Measurements from ENCODE around the gene STAT5A. TPM values are rescaled to one million over a fixed set of nuclear protein-coding genes. Genes with fewer than 3 reads are reported as not detected.
A peak's percentile ranks its signal among the peaks of the same experiment; 100 is the strongest.

Gene STAT5A
- polyA plus RNA-seq, 1 donor (not counting 4 experiments of a cell fraction or from before 2014, with no cell fraction given): 0.51 TPM

- Histone ChIP-seq H3K27ac (ENCODE audit: control insufficient read depth, insufficient read depth, low read length) (no peak overlapping the region), H3K27me3 (ENCODE audit: control insufficient read depth, extremely low read depth, insufficient read depth, low read length) (peaks cover 29% of the 10 kb centered on the region), H4K20me1 (ENCODE audit: control insufficient read depth, extremely low read depth, insufficient read depth, low read length) (no peaks in the 10 kb centered on the region), H3K4me1 (ENCODE audit: control insufficient read depth, extremely low read depth, insufficient read depth, low read length) (peaks cover 14% of the 10 kb centered on the region), H3K9me1 (ENCODE audit: control insufficient read depth, extremely low read depth, insufficient read depth, low read length) (no peaks in the 10 kb centered on the region), H3K4me3 (ENCODE audit: control insufficient read depth in 2 of 3, extremely low read depth in 1 of 3, insufficient read depth in 2 of 3, low read depth in 1 of 3, low read length in 3 of 3) (peak overlapping the region in 2 of 3 experiments; percentile 41 to 54), H3K79me2 (ENCODE audit: control insufficient read depth, insufficient read depth, low read length) (no peaks in the 10 kb centered on the region), H3K4me2 (ENCODE audit: control insufficient read depth, extremely low read depth, insufficient read depth, low read depth, low read length) (peak overlapping the region; percentile 66), H3K36me3 (ENCODE audit: control insufficient read depth in 2 of 2, extremely low read depth in 1 of 2, insufficient read depth in 2 of 2, low read length in 2 of 2) (no peaks in the 10 kb centered on the region), H3K9ac (ENCODE audit: control insufficient read depth, extremely low read depth, insufficient read depth, low read length) (peak overlapping the region; percentile 24), H3K9me3 (ENCODE audit: control insufficient read depth, low read depth, low read length) (no peaks in the 10 kb centered on the region), H2AFZ (ENCODE audit: control insufficient read depth, low read length) (no peak overlapping the region)
- FAIRE-seq: no peak
- DNase-seq (ENCODE audit: low read depth, low spot score): no peak
- dilution Hi-C loops (cut with MboI; ENCODE audit: extremely low pct_ligation_motif_present, low sequenced_read_pairs): no loop called here
- TF ChIP-seq EZH2 (IDR thresholded peaks at IDR 0.05; ENCODE audit: low read length): peak; percentile 62
- no peak for TF ChIP-seq CTCF (optimal IDR thresholded peaks at IDR 0.05 in 1 of 3, IDR thresholded peaks at IDR 0.05 in 1 of 3, conservative IDR thresholded peaks at IDR 0.05 in 1 of 3; ENCODE audit: extremely low read depth in 1 of 3, insufficient read depth in 2 of 3, low read length in 3 of 3)
Observed at GRCh38 chr17:42287305-42287976, 857 bp upstream of the STAT5A start.

GRCh38 chr17:42288803-42289610 lies 709 bp downstream of the STAT5A start:
- Histone ChIP-seq H2AFZ (ENCODE audit: control insufficient read depth, low read length) (no peak overlapping the region), H3K4me3 (ENCODE audit: control insufficient read depth in 2 of 3, extremely low read depth in 1 of 3, insufficient read depth in 2 of 3, low read depth in 1 of 3, low read length in 3 of 3) (peak overlapping the region in 1 of 3 experiments; percentile 11)

More at GRCh38 chr17:42288803-42289610, 709 bp downstream of the STAT5A start:
- Histone ChIP-seq H3K4me1 (ENCODE audit: control insufficient read depth, extremely low read depth, insufficient read depth, low read length) (peaks cover 14% of the 10 kb centered on the region), H3K27me3 (ENCODE audit: control insufficient read depth, extremely low read depth, insufficient read depth, low read length) (peaks cover 29% of the 10 kb centered on the region), H3K9me1 (ENCODE audit: control insufficient read depth, extremely low read depth, insufficient read depth, low read length) (no peaks in the 10 kb centered on the region), H3K9me3 (ENCODE audit: control insufficient read depth, low read depth, low read length) (no peaks in the 10 kb centered on the region), H4K20me1 (ENCODE audit: control insufficient read depth, extremely low read depth, insufficient read depth, low read length) (no peaks in the 10 kb centered on the region), H3K36me3 (ENCODE audit: control insufficient read depth in 2 of 2, extremely low read depth in 1 of 2, insufficient read depth in 2 of 2, low read length in 2 of 2) (no peaks in the 10 kb centered on the region), H3K27ac (ENCODE audit: control insufficient read depth, insufficient read depth, low read length) (no peak overlapping the region), H3K4me2 (ENCODE audit: control insufficient read depth, extremely low read depth, insufficient read depth, low read depth, low read length) (peak overlapping the region; percentile 66), H3K79me2 (ENCODE audit: control insufficient read depth, insufficient read depth, low read length) (no peaks in the 10 kb centered on the region), H3K9ac (ENCODE audit: control insufficient read depth, extremely low read depth, insufficient read depth, low read length) (no peak overlapping the region)
- TF ChIP-seq CTCF (optimal IDR thresholded peaks at IDR 0.05 in 1 of 3, IDR thresholded peaks at IDR 0.05 in 1 of 3, conservative IDR thresholded peaks at IDR 0.05 in 1 of 3; ENCODE audit: extremely low read depth in 1 of 3, insufficient read depth in 2 of 3, low read length in 3 of 3) (no peak), EZH2 (IDR thresholded peaks at IDR 0.05; ENCODE audit: low read length) (no peak)
- no peak for DNase-seq (ENCODE audit: low read depth, low spot score)
- dilution Hi-C loops (cut with MboI; ENCODE audit: extremely low pct_ligation_motif_present, low sequenced_read_pairs): no loop called here
- no peak for FAIRE-seq
